GM13977 (cell line): ENCODE results near the gene DLG2.

Source experiments
- DNase-seq: peaks from one replicate; pipeline ENCODE4 v3.0.0; 2012; ENCODE audit warnings: low spot score
- CTCF ChIP-seq: IDR thresholded peaks from 2 replicates; pipeline ENCODE4 v1.5.1; 2012; ENCODE audit warnings: mild to moderate bottlenecking, control low read depth; ENCODE audit not compliant: insufficient read depth; ENCODE audit errors: extremely low read depth, missing control alignments
- in situ Hi-C: fragments of 300-500 bp; cut with MboI; formaldehyde crosslinking; loops from one replicate; pipeline ENCODE4 v1.12.0; 2022; ENCODE audit warnings: low sequenced_read_pairs, low pct_unique_long_range_greater_than_20kb, mixed read lengths, inconsistent platforms; ENCODE audit not compliant: unreplicated experiment

Gene DLG2

DNA sequence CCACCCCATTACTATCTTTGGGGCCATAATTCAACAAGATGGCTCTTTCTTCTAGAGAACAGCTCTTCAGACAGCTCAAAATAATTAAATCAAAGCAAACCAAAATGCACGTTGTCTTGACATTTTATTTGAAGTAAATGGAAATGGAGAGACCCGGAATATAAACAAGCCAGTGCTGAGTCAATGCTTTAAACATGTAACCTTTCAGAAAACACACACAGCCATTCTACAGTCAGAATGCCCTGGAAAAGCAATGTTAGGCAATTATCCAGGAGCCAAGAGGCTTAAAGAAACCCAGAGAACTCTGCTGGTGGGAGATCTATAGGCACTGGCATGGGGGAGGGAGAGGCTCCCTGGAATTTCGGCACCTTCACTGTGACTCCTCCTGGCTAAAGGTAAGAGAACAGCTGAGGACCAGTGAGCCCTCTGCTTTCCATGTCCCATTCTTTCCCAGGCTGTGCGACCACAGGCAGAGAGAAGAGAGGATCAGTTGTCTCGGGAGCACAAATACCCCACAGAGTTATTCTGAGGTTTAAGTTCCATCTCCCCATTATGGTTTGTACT is 2086.9 kb downstream of the DLG2 start:
- in situ Hi-C loops: no loop called here
- TF ChIP-seq CTCF: no peak
- DNase-seq: no peak

- in situ Hi-C loops: no loop called here
- no peak for TF ChIP-seq CTCF
- DNase-seq: no peak
Observed at GRCh38 chr11:83538286-83538685, 2088.9 kb downstream of the DLG2 start.

- no peak for DNase-seq
- TF ChIP-seq CTCF: no peak
- in situ Hi-C loops: no loop called here
Observed at GRCh38 chr11:83537131-83537610, 2090.0 kb downstream of the DLG2 start.

DNA sequence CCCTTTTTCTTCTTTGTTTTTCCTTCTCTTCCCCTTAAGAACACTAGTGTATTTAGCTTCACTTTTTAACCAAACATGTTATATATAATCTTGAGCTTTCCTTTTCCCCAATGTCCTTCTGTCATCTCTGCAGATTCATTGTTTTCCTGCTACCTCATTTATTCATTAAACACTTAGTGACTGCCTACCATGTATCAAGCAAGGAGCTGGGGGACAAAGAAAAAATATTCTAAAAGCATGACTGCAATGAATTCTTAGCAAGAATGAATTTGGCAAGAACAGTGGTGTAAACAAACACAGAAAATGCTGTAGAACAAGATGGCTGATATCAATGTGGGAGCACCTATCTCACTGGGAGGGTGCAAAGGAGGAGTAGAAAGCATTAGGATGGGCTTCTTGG is 2094.0 kb downstream of the DLG2 start:
- no peak for DNase-seq
- in situ Hi-C loops: no loop called here

DNA sequence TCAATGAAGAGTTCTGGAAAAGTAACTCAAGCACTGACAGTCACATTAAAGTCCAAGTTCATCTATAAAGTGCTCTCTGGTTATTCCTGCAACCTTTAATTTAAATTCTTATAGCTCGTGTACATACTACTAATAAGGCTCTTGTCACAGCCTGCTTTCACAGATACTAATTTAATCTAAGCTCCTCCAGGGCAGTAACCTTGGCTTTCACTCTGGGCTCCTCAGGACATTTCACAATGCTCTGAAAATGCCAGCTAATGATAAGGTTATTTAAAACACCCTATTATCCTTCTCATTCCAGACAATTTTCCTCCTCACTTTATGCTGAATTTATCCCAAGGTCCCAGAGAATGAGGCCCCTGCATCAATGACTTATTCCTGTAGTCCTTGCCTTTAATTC is 2098.3 kb downstream of the DLG2 start:
- DNase-seq: no peak
- no peak for TF ChIP-seq CTCF
- in situ Hi-C loops: no loop called here

More for the DNA sequence above, 2094.0 kb downstream of the DLG2 start:
- no peak for TF ChIP-seq CTCF

- in situ Hi-C loops: no loop called here
- no peak for TF ChIP-seq CTCF
- no peak for DNase-seq
Observed at GRCh38 chr11:83528225-83528624, 2098.9 kb downstream of the DLG2 start.
